ENCODE measurements around the gene FAM174A.

DNA sequence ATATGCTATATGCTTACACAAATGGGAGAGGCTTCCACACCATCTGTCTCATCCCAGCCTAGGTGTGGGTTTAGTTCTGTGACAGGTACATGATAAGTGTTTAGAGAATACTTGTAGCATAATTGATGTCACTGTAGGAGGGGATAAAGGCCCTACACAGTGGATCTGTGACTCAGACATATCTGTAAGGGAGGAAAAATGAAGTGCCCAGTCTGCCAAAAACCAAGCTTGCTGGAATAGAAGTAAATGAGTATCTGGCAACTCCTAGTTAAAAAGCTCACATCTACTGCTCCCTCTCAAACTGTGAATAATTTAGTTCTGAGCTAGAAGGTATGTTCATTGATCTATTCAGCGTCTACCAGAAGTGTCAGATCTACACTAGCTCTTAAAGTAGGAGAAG lies 38.9 kb upstream of the FAM174A start:
- TF ChIP-seq HDGF (IDR thresholded peaks at IDR 0.05; ENCODE audit: borderline replicate concordance) (no peak), ARNT (IDR thresholded peaks at IDR 0.05) (no peak), LEF1 (IDR thresholded peaks at IDR 0.05; ENCODE audit: borderline replicate concordance) (no peak), BHLHE40 (IDR thresholded peaks at IDR 0.05; ENCODE audit: borderline replicate concordance) (no peak)

Data from HEK293T (cell line).